Liver (tissue), 3 donors: ENCODE data around the gene KTN1.

Experiments used
- HNF4G ChIP-seq: IDR thresholded peaks from 2 replicates; pipeline ENCODE4 v1.6.1; 2016; ENCODE audit warnings: antibody characterized with exemption
- JUND ChIP-seq, 2 donors: IDR thresholded peaks; 2 replicates each; pipeline ENCODE4 v1.6.1; 2016; ENCODE audit warnings: antibody characterized with exemption in 2 of 2
- YY1 ChIP-seq: IDR thresholded peaks from 2 replicates; pipeline ENCODE4 v1.6.1; 2016; ENCODE audit warnings: antibody characterized with exemption, mild to moderate bottlenecking
- TF ChIP-seq, protein P1 (sequence below): fragments of 150-350 bp; IDR thresholded peaks from 2 replicates; pipeline ENCODE4 v1.5.1; 2017; ENCODE audit warnings: improper control_type of control experiment, low read depth, low read length; ENCODE audit not compliant: missing input control
- TF ChIP-seq, protein P2 (sequence below): IDR thresholded peaks from 2 replicates; pipeline ENCODE4 v1.6.1; 2016; ENCODE audit warnings: antibody characterized with exemption
- donor health status: healthy.
- donor health status: healthy.

GRCh38 chr14:55607386-55607785 is 27.4 kb downstream of the KTN1 start:
- TF ChIP-seq, protein P1, sequence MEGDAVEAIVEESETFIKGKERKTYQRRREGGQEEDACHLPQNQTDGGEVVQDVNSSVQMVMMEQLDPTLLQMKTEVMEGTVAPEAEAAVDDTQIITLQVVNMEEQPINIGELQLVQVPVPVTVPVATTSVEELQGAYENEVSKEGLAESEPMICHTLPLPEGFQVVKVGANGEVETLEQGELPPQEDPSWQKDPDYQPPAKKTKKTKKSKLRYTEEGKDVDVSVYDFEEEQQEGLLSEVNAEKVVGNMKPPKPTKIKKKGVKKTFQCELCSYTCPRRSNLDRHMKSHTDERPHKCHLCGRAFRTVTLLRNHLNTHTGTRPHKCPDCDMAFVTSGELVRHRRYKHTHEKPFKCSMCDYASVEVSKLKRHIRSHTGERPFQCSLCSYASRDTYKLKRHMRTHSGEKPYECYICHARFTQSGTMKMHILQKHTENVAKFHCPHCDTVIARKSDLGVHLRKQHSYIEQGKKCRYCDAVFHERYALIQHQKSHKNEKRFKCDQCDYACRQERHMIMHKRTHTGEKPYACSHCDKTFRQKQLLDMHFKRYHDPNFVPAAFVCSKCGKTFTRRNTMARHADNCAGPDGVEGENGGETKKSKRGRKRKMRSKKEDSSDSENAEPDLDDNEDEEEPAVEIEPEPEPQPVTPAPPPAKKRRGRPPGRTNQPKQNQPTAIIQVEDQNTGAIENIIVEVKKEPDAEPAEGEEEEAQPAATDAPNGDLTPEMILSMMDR: no peak
- TF ChIP-seq YY1 (no peak), HNF4G (no peak), JUND (IDR thresholded peaks at IDR 0.05) (no peak)
- TF ChIP-seq, protein P2, sequence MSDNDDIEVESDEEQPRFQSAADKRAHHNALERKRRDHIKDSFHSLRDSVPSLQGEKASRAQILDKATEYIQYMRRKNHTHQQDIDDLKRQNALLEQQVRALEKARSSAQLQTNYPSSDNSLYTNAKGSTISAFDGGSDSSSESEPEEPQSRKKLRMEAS: no peak
